HS-27A (cell line): Measurements from ENCODE around the gene MRPL10.

Experiments used
- DNase-seq: peaks from one replicate; pipeline ENCODE4 v3.0.0-alpha.2; 2012; ENCODE audit warnings: low read depth, missing footprints

MRPL10 gene

GRCh38 chr17:47839071-47839470 is 7.7 kb upstream of the MRPL10 start:
- DNase-seq: no peak

GRCh38 chr17:47838636-47839035 is 7.3 kb upstream of the MRPL10 start:
- no peak for DNase-seq

- DNase-seq: peak; percentile 50
Observed at GRCh38 chr17:47837401-47838039, 6.2 kb upstream of the MRPL10 start.

GRCh38 chr17:47836601-47837000 is 5.3 kb upstream of the MRPL10 start:
- DNase-seq: no peak

GRCh38 chr17:47834756-47835155 is 3.4 kb upstream of the MRPL10 start:
- no peak for DNase-seq

- no peak for DNase-seq
Observed at GRCh38 chr17:47831934-47832327, 590 bp upstream of the MRPL10 start.

- DNase-seq: no peak
Observed at GRCh38 chr17:47830396-47831002, 842 bp downstream of the MRPL10 start.

- no peak for DNase-seq
Observed at GRCh38 chr17:47829870-47830269, 1.5 kb downstream of the MRPL10 start.

- no peak for DNase-seq
Observed at GRCh38 chr17:47823519-47823918, 7.8 kb downstream of the MRPL10 start.

GRCh38 chr17:47822785-47823184 is 8.6 kb downstream of the MRPL10 start:
- DNase-seq: no peak

- DNase-seq: peak; percentile 61
Observed at GRCh38 chr17:47821424-47822391, 9.6 kb downstream of the MRPL10 start, which contains the start of gene OSBPL7. Gene OSBPL7, minus strand, starts transcription at chr17:47821794. Its CDS starts 1,516 bp downstream, at chr17:47820278.

- no peak for DNase-seq
Observed at GRCh38 chr17:47821031-47821423, 10.3 kb downstream of the MRPL10 start.

GRCh38 chr17:47820033-47820789 is 11.1 kb downstream of the MRPL10 start:
- no peak for DNase-seq

GRCh38 chr17:47819475-47819874 is 11.9 kb downstream of the MRPL10 start:
- DNase-seq: no peak

- no peak for DNase-seq
Observed at GRCh38 chr17:47818002-47818695, 13.2 kb downstream of the MRPL10 start.

GRCh38 chr17:47816947-47817346 is 14.4 kb downstream of the MRPL10 start:
- no peak for DNase-seq

GRCh38 chr17:47816111-47816735 is 15.1 kb downstream of the MRPL10 start:
- no peak for DNase-seq

GRCh38 chr17:47815106-47815918 is 16.0 kb downstream of the MRPL10 start:
- no peak for DNase-seq

GRCh38 chr17:47813512-47814031 is 17.8 kb downstream of the MRPL10 start:
- no peak for DNase-seq

GRCh38 chr17:47813077-47813476 is 18.3 kb downstream of the MRPL10 start:
- no peak for DNase-seq
